Ishikawa (cell line): ENCODE measurements around the gene CNOT11.

Source experiments
- CEBPB ChIP-seq: IDR thresholded peaks from 2 replicates; pipeline ENCODE4 v1.6.1; 2012
- CREB1 ChIP-seq: IDR thresholded peaks from 2 replicates; pipeline ENCODE4 v1.6.1; 2012; ENCODE audit warnings: low read depth
- EGR1 ChIP-seq: IDR thresholded peaks from 2 replicates; pipeline ENCODE4 v1.6.1; 2012
- EP300 ChIP-seq: IDR thresholded peaks from 2 replicates; pipeline ENCODE4 v1.6.1; 2012; ENCODE audit warnings: borderline replicate concordance
- FOXM1 ChIP-seq: IDR thresholded peaks from 2 replicates; pipeline ENCODE4 v1.6.1; 2012; ENCODE audit warnings: low read depth, borderline replicate concordance
- MAX ChIP-seq: IDR thresholded peaks from 2 replicates; pipeline ENCODE4 v1.6.1; 2012
- NFIC ChIP-seq: IDR thresholded peaks from 2 replicates; pipeline ENCODE4 v1.6.1; 2012
- RAD21 ChIP-seq: IDR thresholded peaks from 2 replicates; pipeline ENCODE4 v1.6.1; 2012; ENCODE audit warnings: low read depth
- REST ChIP-seq: IDR thresholded peaks from 2 replicates; pipeline ENCODE4 v1.6.1; 2012; ENCODE audit warnings: low read depth, mild to moderate bottlenecking
- TAF1 ChIP-seq: IDR thresholded peaks from 2 replicates; pipeline ENCODE4 v1.6.1; 2012; ENCODE audit warnings: low read depth, mild to moderate bottlenecking
- TCF12 ChIP-seq: IDR thresholded peaks from 2 replicates; pipeline ENCODE4 v1.6.1; 2012; ENCODE audit warnings: low read depth
- TEAD4 ChIP-seq: IDR thresholded peaks from 2 replicates; pipeline ENCODE4 v1.6.1; 2012
- YY1 ChIP-seq: IDR thresholded peaks from 2 replicates; pipeline ENCODE4 v1.6.1; 2012; ENCODE audit warnings: low read depth
- ZBTB7A ChIP-seq: IDR thresholded peaks from 2 replicates; pipeline ENCODE4 v1.6.1; 2012; ENCODE audit warnings: low read depth
- TF ChIP-seq, protein P1 (sequence below): IDR thresholded peaks from 2 replicates; pipeline ENCODE4 v1.6.1; 2012

Gene CNOT11

GRCh38 chr2:101295895-101296294 is 43.2 kb downstream of the CNOT11 start:
- TF ChIP-seq RAD21 (no peak), FOXM1 (no peak), ZBTB7A (no peak), MAX (no peak), TEAD4 (no peak), EP300 (no peak), TAF1 (no peak), CEBPB (no peak), NFIC (no peak), CREB1 (no peak), EGR1 (no peak)

DNA sequence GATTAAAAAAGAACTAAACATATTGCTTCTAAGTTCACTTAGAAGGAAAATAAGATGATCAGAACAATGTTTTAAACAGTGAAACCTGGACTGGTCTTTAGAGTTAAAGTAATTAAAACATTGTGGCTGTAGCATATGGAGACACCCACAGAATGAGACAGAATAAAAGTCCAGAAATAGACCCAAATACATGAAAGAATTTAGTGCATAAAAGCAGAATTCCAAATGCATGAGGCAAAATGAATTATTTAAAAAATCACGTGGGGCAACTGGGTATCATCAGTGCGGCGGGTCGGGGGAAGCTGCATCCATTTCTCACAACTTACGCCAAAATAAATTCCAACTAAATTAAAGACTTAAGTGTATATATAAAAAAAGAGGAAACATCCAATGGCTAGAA is 43.7 kb downstream of the CNOT11 start:
- TF ChIP-seq EP300 (no peak), TCF12 (no peak), TEAD4 (no peak), CEBPB (no peak), YY1 (no peak), NFIC (no peak), REST (no peak)

GRCh38 chr2:101297383-101297782 is 44.7 kb downstream of the CNOT11 start:
- TF ChIP-seq, protein P1, sequence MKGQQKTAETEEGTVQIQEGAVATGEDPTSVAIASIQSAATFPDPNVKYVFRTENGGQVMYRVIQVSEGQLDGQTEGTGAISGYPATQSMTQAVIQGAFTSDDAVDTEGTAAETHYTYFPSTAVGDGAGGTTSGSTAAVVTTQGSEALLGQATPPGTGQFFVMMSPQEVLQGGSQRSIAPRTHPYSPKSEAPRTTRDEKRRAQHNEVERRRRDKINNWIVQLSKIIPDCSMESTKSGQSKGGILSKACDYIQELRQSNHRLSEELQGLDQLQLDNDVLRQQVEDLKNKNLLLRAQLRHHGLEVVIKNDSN, result no peak

DNA sequence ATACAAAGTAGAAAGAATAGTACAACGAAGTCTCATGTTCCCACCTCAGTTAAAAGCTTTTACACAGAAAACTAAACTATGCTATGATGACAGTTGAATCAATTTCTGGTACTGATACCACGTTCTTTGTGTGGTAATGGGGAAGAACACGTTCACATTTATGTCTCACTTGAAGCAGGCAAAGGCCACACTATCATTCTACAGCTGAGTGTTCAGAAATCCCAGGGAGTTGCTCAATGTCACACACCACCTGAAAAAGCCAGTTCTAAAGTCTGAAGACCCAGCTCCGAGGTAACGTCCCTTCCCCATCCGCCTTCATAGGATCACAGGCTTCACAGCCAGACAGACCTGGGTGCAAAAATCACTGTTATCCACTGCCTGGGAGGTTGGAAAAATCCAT is 46.9 kb downstream of the CNOT11 start:
- no peak for TF ChIP-seq RAD21
- no peak for TF ChIP-seq MAX
- no peak for TF ChIP-seq YY1
- no peak for TF ChIP-seq NFIC
- TF ChIP-seq, protein P1, result no peak
- no peak for TF ChIP-seq ZBTB7A
- TF ChIP-seq EGR1, result no peak
- TF ChIP-seq EP300, result no peak
- TF ChIP-seq REST, result no peak
- no peak for TF ChIP-seq CEBPB

- TF ChIP-seq CEBPB (no peak), FOXM1 (no peak), EP300 (no peak), TCF12 (no peak), TAF1 (no peak), EGR1 (no peak), RAD21 (no peak), REST (no peak), CREB1 (no peak), ZBTB7A (no peak), MAX (no peak), YY1 (no peak), TEAD4 (no peak), NFIC (no peak)
- TF ChIP-seq, protein P1, result no peak
Observed at GRCh38 chr2:101300164-101300563, 47.5 kb downstream of the CNOT11 start.
